NCI-H510A (cell line): ENCODE measurements around the gene ERP44.

ENCODE experiments used
- DNase-seq: peaks from one replicate; lab custom pipeline; 2025; lab: John Stamatoyannopoulos, UW

The ERP44 gene

DNA sequence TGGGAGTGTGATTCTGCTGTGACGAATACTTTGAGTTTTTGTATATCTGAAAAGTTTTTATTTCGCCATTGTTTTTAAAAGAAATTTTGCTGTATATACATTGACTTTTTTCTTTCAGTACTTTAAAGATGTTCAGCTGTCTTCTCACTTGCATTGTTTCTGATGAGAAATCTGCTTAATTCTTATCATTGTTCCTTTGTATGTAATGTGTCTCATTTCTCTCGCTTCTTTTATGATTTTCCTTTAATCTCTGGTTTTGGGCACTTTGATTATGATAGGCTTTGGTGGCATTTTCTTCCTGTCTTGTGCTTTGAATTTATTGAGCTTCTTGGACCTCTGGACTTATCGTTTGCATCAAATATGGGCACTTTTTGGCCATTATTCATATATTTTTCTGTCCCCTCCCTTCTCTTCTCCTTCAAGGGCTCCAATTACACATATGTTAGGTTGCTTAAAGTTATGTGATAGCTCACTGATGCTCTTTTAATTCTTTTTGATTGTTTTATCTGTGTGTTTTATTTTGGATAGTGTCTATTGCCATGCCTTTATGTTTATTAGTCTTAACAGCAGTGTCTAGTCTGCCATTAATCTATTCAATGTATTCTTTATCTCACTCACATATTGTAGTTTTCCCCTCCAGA is 161.7 kb downstream of the ERP44 start:
- DNase-seq: no peak

GRCh38 chr9:99931155-99931840 is 167.5 kb downstream of the ERP44 start:
- DNase-seq: no peak

- no peak for DNase-seq
Measured at GRCh38 chr9:99929652-99930051, 169.1 kb downstream of the ERP44 start.
